HCT116 (cell line): ENCODE measurements around the gene LY6G5B.

ENCODE experiments used
- CBX3 ChIP-seq: IDR thresholded peaks from 2 replicates; pipeline ENCODE4 v1.6.1; 2012; ENCODE audit warnings: low read depth
- CTCF ChIP-seq, 3 experiments: fragments of 200-600 bp in 1 of 3; sonication (generic) in 1 of 3; IDR thresholded peaks in 2 of 3; conservative IDR thresholded peaks in 1 of 3; 2 replicates each; pipeline ENCODE4 v1.5.1; 2012 to 2017; ENCODE audit warnings: low read depth in 2 of 3, low read length in 2 of 3, antibody characterized with exemption in 1 of 3, borderline replicate concordance in 1 of 3, control low read depth in 1 of 3, mild to moderate bottlenecking in 1 of 3, mixed read lengths in 1 of 3, mixed run types in 1 of 3, moderate library complexity in 1 of 3; ENCODE audit not compliant: insufficient read depth in 1 of 3
- EGR1 ChIP-seq: IDR thresholded peaks from 2 replicates; pipeline ENCODE4 v1.6.1; 2012; ENCODE audit warnings: low read depth
- ELF1 ChIP-seq: IDR thresholded peaks from 2 replicates; pipeline ENCODE4 v1.6.1; 2012; ENCODE audit warnings: low read depth, borderline replicate concordance
- EZH2 ChIP-seq: fragments of 200-600 bp; sonication (generic); IDR thresholded peaks from 2 replicates; pipeline ENCODE4 v1.6.1; 2017; ENCODE audit warnings: antibody characterized with exemption, mixed run types
- EZH2phosphoT487 ChIP-seq: fragments of 200-600 bp; IDR thresholded peaks from 2 replicates; pipeline ENCODE4 v1.6.1; 2018; ENCODE audit warnings: antibody characterized with exemption, borderline replicate concordance
- JUND ChIP-seq: IDR thresholded peaks from 2 replicates; pipeline ENCODE4 v1.6.1; 2012
- MAX ChIP-seq: IDR thresholded peaks from 2 replicates; pipeline ENCODE4 v1.6.1; 2012
- POLR2A ChIP-seq: IDR thresholded peaks from 2 replicates; pipeline ENCODE4 v1.7.0; 2011; ENCODE audit warnings: borderline replicate concordance; ENCODE audit not compliant: insufficient read depth, insufficient read length; ENCODE audit errors: extremely low read depth
- POLR2AphosphoS5 ChIP-seq: IDR thresholded peaks from 2 replicates; pipeline ENCODE4 v1.6.1; 2011; ENCODE audit warnings: mild to moderate bottlenecking, low read depth, low read length, moderate library complexity
- RAD21 ChIP-seq: IDR thresholded peaks from 2 replicates; pipeline ENCODE4 v1.6.1; 2012; ENCODE audit warnings: low read depth, mild to moderate bottlenecking
- SP1 ChIP-seq: IDR thresholded peaks from 2 replicates; pipeline ENCODE4 v1.6.1; 2012; ENCODE audit warnings: low read depth
- YY1 ChIP-seq: IDR thresholded peaks from 2 replicates; pipeline ENCODE4 v1.6.1; 2011; ENCODE audit warnings: low read length, low read depth, moderate library complexity, mild to moderate bottlenecking; ENCODE audit not compliant: insufficient replicate concordance; ENCODE audit errors: extremely low read depth
- ZFX ChIP-seq: fragments of 450-650 bp; IDR thresholded peaks from 2 replicates; pipeline ENCODE4 v1.6.1; 2017

- TF ChIP-seq EZH2 = no peak
- TF ChIP-seq CTCF (IDR thresholded peaks at IDR 0.05 in 2 of 3, conservative IDR thresholded peaks at IDR 0.05 in 1 of 3; ENCODE audit: borderline replicate concordance in 1 of 3, insufficient read depth in 1 of 3, low read depth in 2 of 3, low read length in 2 of 3) = no peak
- no peak for TF ChIP-seq JUND
- no peak for TF ChIP-seq RAD21
- no peak for TF ChIP-seq EZH2phosphoT487
- no peak for TF ChIP-seq POLR2AphosphoS5
- no peak for TF ChIP-seq EGR1
- no peak for TF ChIP-seq ZFX
- TF ChIP-seq POLR2A = no peak
- no peak for TF ChIP-seq CBX3
- no peak for TF ChIP-seq YY1
- TF ChIP-seq ELF1 = no peak
- TF ChIP-seq SP1 = no peak
- TF ChIP-seq MAX = no peak
Observed at GRCh38 chr6:31683591-31683990, 13.8 kb downstream of the LY6G5B start.
